Measurements from ENCODE around the gene REC114.

Gene REC114

DNA sequence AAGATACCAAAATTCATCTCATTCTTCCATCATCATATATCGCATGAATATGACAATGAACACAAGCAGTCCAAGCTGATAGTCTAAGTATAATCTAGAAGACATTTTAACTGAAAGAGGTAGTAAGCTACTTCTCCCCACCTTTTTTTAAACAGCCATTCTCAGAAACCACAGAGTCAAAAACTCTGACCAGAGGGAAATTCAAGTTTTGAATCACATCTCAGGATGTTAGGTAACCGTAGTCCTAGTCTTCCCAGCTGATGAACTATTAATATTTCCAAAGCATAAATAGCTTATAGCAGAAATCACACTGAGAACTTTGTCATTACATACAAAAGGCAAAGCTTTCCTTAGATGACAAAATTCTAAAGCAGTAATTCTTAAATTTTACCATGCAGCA lies 164.4 kb downstream of the REC114 start:
- no peak for DNase-seq (ENCODE audit: low read depth)

DNA sequence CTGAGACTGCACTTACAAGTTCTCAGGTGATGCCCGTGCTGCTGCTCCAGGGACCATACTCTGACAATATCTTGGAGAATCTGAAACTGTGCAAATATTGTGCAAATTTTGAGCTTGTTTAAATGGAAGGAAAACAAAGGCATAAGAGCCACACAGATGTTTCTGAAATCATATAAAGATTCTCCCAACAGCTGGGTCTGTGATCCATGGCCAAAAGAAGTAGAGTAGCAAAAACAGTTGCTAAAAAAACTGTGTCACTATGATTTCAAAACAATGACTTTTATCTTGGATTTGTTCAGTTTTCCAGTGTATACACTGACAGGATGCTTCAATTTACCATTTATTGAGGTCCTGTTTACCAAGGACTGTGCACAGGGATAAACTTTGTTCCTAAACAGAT lies 164.9 kb downstream of the REC114 start:
- no peak for DNase-seq (ENCODE audit: low read depth)

DNA sequence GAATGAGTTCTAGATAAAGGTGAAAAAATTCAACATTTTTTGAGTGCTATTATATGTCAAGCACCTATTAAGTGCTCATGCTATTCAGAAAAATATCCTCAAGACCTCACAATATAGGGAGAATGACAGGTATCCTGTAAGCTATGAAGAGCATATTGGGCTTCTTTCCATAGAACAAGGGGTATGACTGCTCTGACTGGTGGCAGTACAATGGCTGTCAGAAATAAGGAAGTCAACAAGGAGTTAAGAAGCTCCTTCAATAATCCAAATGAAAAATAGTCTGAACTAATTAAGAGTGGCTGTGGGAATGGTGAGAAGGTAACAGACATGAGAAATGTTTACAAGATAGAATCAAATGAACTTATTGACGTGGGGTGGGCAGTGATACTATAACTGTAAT lies 165.5 kb downstream of the REC114 start:
- DNase-seq (ENCODE audit: low read depth), result no peak

DNA sequence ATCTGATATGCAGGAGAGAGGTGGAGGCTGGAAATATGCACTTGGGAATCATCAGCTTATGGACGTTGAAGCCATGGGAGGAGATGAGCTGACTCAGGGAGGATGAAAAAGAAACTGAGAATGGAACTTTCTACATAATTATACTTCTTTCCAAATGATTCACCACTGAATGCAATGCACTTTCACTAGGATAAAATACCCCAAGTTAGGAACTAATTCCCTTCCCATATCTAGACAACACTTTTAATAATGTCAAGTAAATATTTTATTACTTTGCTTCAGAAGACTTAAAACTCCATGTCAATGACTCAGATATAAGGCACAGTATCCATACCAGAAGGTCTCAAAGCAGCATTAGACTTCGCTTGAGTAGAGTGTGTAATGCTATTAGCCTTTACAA lies 166.0 kb downstream of the REC114 start:
- DNase-seq (ENCODE audit: low read depth), result no peak

All from activated T-cell treated with anti-CD3 and anti-CD28 coated beads for 1 hour (primary cell).